MM.1S (cell line): ENCODE data around the gene VAC14.
A peak's percentile ranks its signal among the peaks of the same experiment; 100 is the strongest.

Experiments
- DNase-seq: peaks from one replicate; pipeline ENCODE4 v3.0.0-alpha.2; 2015
- H2AFZ ChIP-seq: fragments of 300-600 bp; sonication (generic); 2 replicates; pipeline ENCODE4 v1.6.0; 2016; ENCODE audit warnings: antibody characterized with exemption, low read length
- H3F3A ChIP-seq: fragments of 300-600 bp; sonication (generic); 2 replicates; pipeline ENCODE4 v1.6.1; 2016; ENCODE audit warnings: mild to moderate bottlenecking, antibody characterized with exemption, low read length, moderate library complexity, mixed read lengths; ENCODE audit not compliant: insufficient read depth
- H3K27ac ChIP-seq: fragments of 300-600 bp; sonication (generic); 2 replicates; pipeline ENCODE4 v1.5.1; 2016; ENCODE audit warnings: mild to moderate bottlenecking, low read length
- H3K27me3 ChIP-seq: fragments of 300-600 bp; sonication (generic); replicated peaks from 2 replicates; pipeline ENCODE4 v1.6.0; 2016; ENCODE audit warnings: low read length; ENCODE audit not compliant: insufficient read depth
- H3K36me3 ChIP-seq: fragments of 300-600 bp; sonication (generic); replicated peaks from 2 replicates; pipeline ENCODE4 v1.6.1; 2016; ENCODE audit warnings: mild to moderate bottlenecking, low read length, mixed read lengths; ENCODE audit not compliant: insufficient read depth
- H3K4me1 ChIP-seq: fragments of 300-600 bp; sonication (generic); 2 replicates; pipeline ENCODE4 v1.6.1; 2016; ENCODE audit warnings: low read length, mixed read lengths
- H3K4me2 ChIP-seq: fragments of 300-600 bp; sonication (generic); 2 replicates; pipeline ENCODE4 v1.6.0; 2016; ENCODE audit warnings: low read depth, low read length
- H3K4me3 ChIP-seq: fragments of 300-600 bp; sonication (generic); 2 replicates; pipeline ENCODE4 v1.5.1; 2016; ENCODE audit warnings: low read length, mixed read lengths
- H3K79me2 ChIP-seq: fragments of 300-600 bp; sonication (generic); 2 replicates; pipeline ENCODE4 v1.6.1; 2016; ENCODE audit warnings: mixed run types, low read length, mixed read lengths
- H3K9ac ChIP-seq: fragments of 300-600 bp; sonication (generic); 2 replicates; pipeline ENCODE4 v1.6.1; 2016; ENCODE audit warnings: low read length, mixed read lengths
- H3K9me2 ChIP-seq: fragments of 300-600 bp; sonication (generic); replicated peaks from 2 replicates; pipeline ENCODE4 v1.6.1; 2016; ENCODE audit warnings: mild to moderate bottlenecking, low read length, mixed read lengths; ENCODE audit not compliant: insufficient read depth
- H3K9me3 ChIP-seq: fragments of 300-600 bp; sonication (generic); replicated peaks from 2 replicates; pipeline ENCODE4 v1.6.1; 2016; ENCODE audit warnings: mild to moderate bottlenecking, low read length, mixed read lengths; ENCODE audit not compliant: insufficient read depth
- H4K20me1 ChIP-seq: fragments of 300-600 bp; sonication (generic); 2 replicates; pipeline ENCODE4 v1.6.1; 2016; ENCODE audit warnings: mild to moderate bottlenecking, low read length, moderate library complexity, mixed read lengths; ENCODE audit not compliant: insufficient read depth
- CTCF ChIP-seq: fragments of 300-600 bp; sonication (generic); IDR thresholded peaks from 2 replicates; pipeline ENCODE4 v1.5.1; 2016; ENCODE audit warnings: antibody characterized with exemption, low read length, mixed read lengths
- EZH2 ChIP-seq: fragments of 300-600 bp; sonication (generic); optimal IDR thresholded peaks from 2 replicates; pipeline ENCODE3; 2017; ENCODE audit warnings: low read depth, mild to moderate bottlenecking, antibody characterized with exemption, low read length, mixed read lengths
- EZH2phosphoT487 ChIP-seq: fragments of 300-600 bp; sonication (generic); IDR thresholded peaks from 2 replicates; pipeline ENCODE4 v1.6.1; 2018; ENCODE audit warnings: antibody characterized with exemption, low read length

VAC14 gene

GRCh38 chr16:70805380-70805779 is 4.4 kb upstream of the VAC14 start:
- H3K36me3 ChIP-seq: no peaks in the 10 kb centered on the region
- no peaks in the 10 kb centered on the region for H3K27me3 ChIP-seq
- H3K9me2 ChIP-seq: no peaks in the 10 kb centered on the region
- no peaks in the 10 kb centered on the region for H3K9me3 ChIP-seq
- peak overlapping the region; percentile 61; the same call in 1 of the 2 replicates for H3K27ac ChIP-seq
- no peaks in the 10 kb centered on the region for H4K20me1 ChIP-seq
- no peak overlapping the region for H2AFZ ChIP-seq
- 0 out of 2 replicates have a peak, but pooled peaks cover 3% of the 10 kb centered on the region for H3F3A ChIP-seq
- H3K4me2 ChIP-seq: peak overlapping the region; percentile 1; the same call in 1 of the 2 replicates
- no peak overlapping the region for H3K9ac ChIP-seq
- peaks cover 6% of the 10 kb centered on the region for H3K79me2 ChIP-seq
- no peak for TF ChIP-seq CTCF
- TF ChIP-seq EZH2phosphoT487: no peak
- TF ChIP-seq EZH2: no peak
- H3K4me3 ChIP-seq: no peak overlapping the region
- DNase-seq: no peak
- H3K4me1 ChIP-seq: peaks cover 35% of the 10 kb centered on the region

GRCh38 chr16:70804734-70805169 is 3.8 kb upstream of the VAC14 start:
- peak overlapping the region; percentile 1; the same call in 1 of the 2 replicates for H3K4me2 ChIP-seq
- H3K9ac ChIP-seq: no peak overlapping the region; the same call in 1 of the 2 replicates
- TF ChIP-seq CTCF: no peak
- TF ChIP-seq EZH2phosphoT487: no peak
- TF ChIP-seq EZH2: no peak
- 0 out of 2 replicates have a peak, but pooled peaks cover 3% of the 10 kb centered on the region for H3F3A ChIP-seq
- peaks cover 12% of the 10 kb centered on the region for H3K79me2 ChIP-seq
- H3K9me3 ChIP-seq: no peaks in the 10 kb centered on the region
- H3K4me3 ChIP-seq: no peak overlapping the region
- no peaks in the 10 kb centered on the region for H3K27me3 ChIP-seq
- no peaks in the 10 kb centered on the region for H3K36me3 ChIP-seq
- H3K4me1 ChIP-seq: peaks cover 29% of the 10 kb centered on the region
- H3K27ac ChIP-seq: peak overlapping the region; percentile 61
- no peak for DNase-seq
- H3K9me2 ChIP-seq: no peaks in the 10 kb centered on the region
- H2AFZ ChIP-seq: no peak overlapping the region
- H4K20me1 ChIP-seq: no peaks in the 10 kb centered on the region

GRCh38 chr16:70804153-70804733 is 3.3 kb upstream of the VAC14 start:
- no peak overlapping the region; the same call in 1 of the 2 replicates for H3K9ac ChIP-seq
- peaks cover 17% of the 10 kb centered on the region for H3K79me2 ChIP-seq
- H4K20me1 ChIP-seq: no peaks in the 10 kb centered on the region
- H3K36me3 ChIP-seq: no peaks in the 10 kb centered on the region
- H3K4me1 ChIP-seq: peaks cover 26% of the 10 kb centered on the region
- H3K27me3 ChIP-seq: no peaks in the 10 kb centered on the region
- H3K4me2 ChIP-seq: no peak overlapping the region
- H3K4me3 ChIP-seq: no peak overlapping the region
- 0 out of 2 replicates have a peak, but pooled peaks cover 3% of the 10 kb centered on the region for H3F3A ChIP-seq
- H2AFZ ChIP-seq: no peak overlapping the region
- no peaks in the 10 kb centered on the region for H3K9me2 ChIP-seq
- H3K27ac ChIP-seq: peak overlapping the region; percentile 61; the same call in 1 of the 2 replicates
- no peak for DNase-seq
- TF ChIP-seq EZH2phosphoT487: no peak
- no peak for TF ChIP-seq CTCF
- no peak for TF ChIP-seq EZH2
- no peaks in the 10 kb centered on the region for H3K9me3 ChIP-seq
